Nephron progenitor cell (in vitro differentiated cells): ENCODE data around the gene BABAM2.
A peak's percentile ranks its signal among the peaks of the same experiment; 100 is the strongest.

Source experiments
- DNase-seq: peaks from one replicate; pipeline ENCODE4 v3.0.0; 2021
- H3K27ac Mint-ChIP-seq: 2 replicates; pipeline ENCODE4 v1.8.0; 2021; ENCODE audit warnings: mild to moderate bottlenecking, moderate library complexity, mixed read lengths
- H3K27me3 Mint-ChIP-seq: 2 replicates; pipeline ENCODE4 v1.8.0; 2021; ENCODE audit warnings: mild to moderate bottlenecking, low read depth, mixed read lengths; ENCODE audit not compliant: poor library complexity
- H3K36me3 Mint-ChIP-seq: 2 replicates; pipeline ENCODE4 v1.8.0; 2021; ENCODE audit warnings: low read depth, mixed read lengths
- H3K4me1 Mint-ChIP-seq: 2 replicates; pipeline ENCODE4 v1.8.0; 2021; ENCODE audit warnings: mixed read lengths
- H3K4me3 Mint-ChIP-seq: 2 replicates; pipeline ENCODE4 v1.8.0; 2021; ENCODE audit warnings: mild to moderate bottlenecking, moderate library complexity, mixed read lengths
- H3K9me3 Mint-ChIP-seq: 2 replicates; pipeline ENCODE4 v1.8.0; 2021; ENCODE audit warnings: mild to moderate bottlenecking, moderate library complexity, mixed read lengths
- TF ChIP-seq, protein P1 (sequence below): fragments of 200-600 bp; sonication (generic); IDR thresholded peaks from 2 replicates; pipeline ENCODE4 v1.5.0; 2021; ENCODE audit warnings: antibody characterized with exemption

BABAM2 gene

DNA sequence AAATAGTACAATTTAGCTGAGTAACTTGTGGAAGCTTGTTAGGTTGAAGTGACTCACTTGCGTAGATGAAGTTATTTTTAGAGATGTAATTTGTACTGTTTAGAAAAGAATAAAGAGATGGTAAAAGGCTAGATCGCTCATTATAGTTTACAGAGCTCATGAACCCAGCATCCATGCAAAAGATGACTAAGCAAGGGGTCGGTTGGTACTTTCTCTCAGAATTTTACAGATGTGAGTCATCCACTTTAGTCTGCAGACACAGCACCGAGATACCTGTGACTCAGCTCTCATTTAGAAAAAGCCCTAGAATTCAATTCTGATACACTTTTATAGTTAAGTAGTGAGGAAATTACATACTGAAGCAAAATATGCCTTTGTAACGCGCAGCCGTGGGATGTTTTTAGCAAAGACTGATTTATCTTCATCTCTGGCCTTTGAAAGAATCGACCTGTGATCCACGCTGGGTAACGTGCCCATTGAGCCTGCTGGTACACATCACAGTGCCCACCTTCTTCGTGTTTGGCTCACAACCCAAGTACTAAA, 385.6 kb downstream of the BABAM2 start:
- no peak overlapping the region for H3K27ac Mint-ChIP-seq
- H3K36me3 Mint-ChIP-seq: no peaks in the 10 kb centered on the region
- peaks cover 7% of the 10 kb centered on the region for H3K4me1 Mint-ChIP-seq
- H3K4me3 Mint-ChIP-seq: no peak overlapping the region
- H3K9me3 Mint-ChIP-seq: no peaks in the 10 kb centered on the region
- H3K27me3 Mint-ChIP-seq: no peaks in the 10 kb centered on the region
- TF ChIP-seq, protein P1, sequence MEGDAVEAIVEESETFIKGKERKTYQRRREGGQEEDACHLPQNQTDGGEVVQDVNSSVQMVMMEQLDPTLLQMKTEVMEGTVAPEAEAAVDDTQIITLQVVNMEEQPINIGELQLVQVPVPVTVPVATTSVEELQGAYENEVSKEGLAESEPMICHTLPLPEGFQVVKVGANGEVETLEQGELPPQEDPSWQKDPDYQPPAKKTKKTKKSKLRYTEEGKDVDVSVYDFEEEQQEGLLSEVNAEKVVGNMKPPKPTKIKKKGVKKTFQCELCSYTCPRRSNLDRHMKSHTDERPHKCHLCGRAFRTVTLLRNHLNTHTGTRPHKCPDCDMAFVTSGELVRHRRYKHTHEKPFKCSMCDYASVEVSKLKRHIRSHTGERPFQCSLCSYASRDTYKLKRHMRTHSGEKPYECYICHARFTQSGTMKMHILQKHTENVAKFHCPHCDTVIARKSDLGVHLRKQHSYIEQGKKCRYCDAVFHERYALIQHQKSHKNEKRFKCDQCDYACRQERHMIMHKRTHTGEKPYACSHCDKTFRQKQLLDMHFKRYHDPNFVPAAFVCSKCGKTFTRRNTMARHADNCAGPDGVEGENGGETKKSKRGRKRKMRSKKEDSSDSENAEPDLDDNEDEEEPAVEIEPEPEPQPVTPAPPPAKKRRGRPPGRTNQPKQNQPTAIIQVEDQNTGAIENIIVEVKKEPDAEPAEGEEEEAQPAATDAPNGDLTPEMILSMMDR: no peak
- no peak for DNase-seq

DNA sequence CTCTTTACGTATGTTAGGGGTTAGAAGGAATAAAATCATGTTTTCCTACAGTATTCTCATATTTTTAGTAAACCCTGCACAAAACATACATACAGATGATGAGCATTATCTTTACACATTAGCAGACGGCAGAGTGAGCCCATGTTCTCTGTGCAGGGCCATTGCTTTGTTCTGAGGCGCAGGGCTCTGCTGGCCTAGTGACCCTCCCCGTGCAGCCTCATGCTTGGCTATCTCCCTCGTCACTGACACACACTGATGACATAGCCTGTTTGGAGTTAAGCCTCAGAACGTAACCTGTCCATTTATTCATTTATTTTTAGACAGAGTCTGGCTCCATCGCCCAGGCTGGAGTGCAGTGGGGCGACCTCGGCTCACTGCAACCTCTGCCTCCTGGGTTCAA, 386.3 kb downstream of the BABAM2 start:
- H3K27me3 Mint-ChIP-seq: no peaks in the 10 kb centered on the region
- TF ChIP-seq, protein P1: no peak
- DNase-seq: no peak
- H3K4me1 Mint-ChIP-seq: peaks cover 9% of the 10 kb centered on the region
- no peak overlapping the region for H3K27ac Mint-ChIP-seq
- H3K4me3 Mint-ChIP-seq: no peak overlapping the region
- no peaks in the 10 kb centered on the region for H3K36me3 Mint-ChIP-seq
- H3K9me3 Mint-ChIP-seq: no peaks in the 10 kb centered on the region

DNA sequence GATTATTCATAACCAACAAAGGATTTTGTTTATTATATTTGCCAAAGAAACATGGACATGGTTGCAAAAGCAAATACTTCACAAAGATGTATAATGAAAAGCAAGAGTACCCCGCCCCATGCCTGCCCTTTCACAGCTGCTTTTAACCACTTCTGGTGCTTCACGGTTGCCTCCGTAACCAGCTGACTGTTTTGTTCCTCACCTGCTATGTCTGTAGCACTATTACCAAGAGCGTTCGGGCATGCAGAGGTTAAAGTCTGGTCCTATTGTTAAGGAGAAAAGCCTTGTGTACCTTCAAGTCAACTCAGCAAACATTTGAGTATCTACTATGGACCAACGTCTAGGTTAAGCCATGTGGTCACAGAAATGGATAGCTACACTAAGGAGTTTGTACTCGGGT, 386.9 kb downstream of the BABAM2 start:
- Mint-ChIP-seq H3K4me1 (peaks cover 15% of the 10 kb centered on the region), H3K27ac (peak overlapping the region; percentile 31), H3K9me3 (no peaks in the 10 kb centered on the region), H3K4me3 (no peak overlapping the region), H3K27me3 (no peaks in the 10 kb centered on the region), H3K36me3 (no peaks in the 10 kb centered on the region)
- TF ChIP-seq, protein P1: no peak
- DNase-seq: no peak

DNA sequence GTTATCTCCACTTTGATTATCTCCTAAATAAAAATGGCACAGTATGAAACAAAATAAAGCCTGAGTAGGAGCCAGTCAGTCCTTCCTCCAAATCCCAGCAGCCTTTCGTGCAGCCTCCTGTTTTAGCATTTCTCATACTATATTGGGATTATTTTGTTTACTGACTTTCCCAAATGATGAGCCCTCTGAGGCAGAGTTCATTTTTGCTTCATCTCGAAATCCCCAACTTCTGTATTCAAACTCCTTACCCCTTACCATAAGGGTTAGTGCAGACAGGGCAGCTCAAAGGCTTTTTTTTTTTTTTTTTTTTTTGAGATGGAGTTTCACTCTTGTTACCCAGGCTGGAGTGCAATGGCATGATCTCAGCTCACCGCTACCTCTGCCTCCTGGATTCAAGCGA, 388.8 kb downstream of the BABAM2 start:
- H3K4me3 Mint-ChIP-seq: no peak overlapping the region
- H3K4me1 Mint-ChIP-seq: peaks cover 9% of the 10 kb centered on the region
- DNase-seq: no peak
- no peak overlapping the region for H3K27ac Mint-ChIP-seq
- TF ChIP-seq, protein P1: no peak
- H3K9me3 Mint-ChIP-seq: no peaks in the 10 kb centered on the region
- H3K36me3 Mint-ChIP-seq: no peaks in the 10 kb centered on the region
- H3K27me3 Mint-ChIP-seq: no peaks in the 10 kb centered on the region

DNA sequence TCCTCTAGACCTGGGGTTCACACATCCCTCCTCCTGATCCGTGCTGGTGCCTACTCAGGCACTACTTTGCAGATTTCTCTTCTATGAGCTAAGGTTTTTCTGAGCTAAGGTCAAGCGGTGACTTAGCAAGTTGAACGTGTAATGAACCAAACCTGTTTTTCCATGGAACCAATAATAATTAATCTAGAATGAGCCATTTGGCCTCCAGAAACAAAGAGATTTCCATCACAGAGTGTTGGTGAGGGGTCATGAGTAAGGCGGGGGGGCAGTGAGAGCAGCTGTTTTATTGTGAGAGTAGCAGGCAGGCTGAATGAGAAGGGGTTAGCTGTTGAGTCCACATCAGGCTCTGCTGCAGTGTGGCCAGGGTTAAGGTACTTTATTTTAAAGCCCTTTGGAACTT, 390.1 kb downstream of the BABAM2 start:
- Mint-ChIP-seq H3K27me3 (no peaks in the 10 kb centered on the region), H3K4me3 (no peak overlapping the region), H3K4me1 (peaks cover 8% of the 10 kb centered on the region), H3K36me3 (no peaks in the 10 kb centered on the region), H3K9me3 (no peaks in the 10 kb centered on the region), H3K27ac (no peak overlapping the region)
- DNase-seq: no peak
- TF ChIP-seq, protein P1: no peak

DNA sequence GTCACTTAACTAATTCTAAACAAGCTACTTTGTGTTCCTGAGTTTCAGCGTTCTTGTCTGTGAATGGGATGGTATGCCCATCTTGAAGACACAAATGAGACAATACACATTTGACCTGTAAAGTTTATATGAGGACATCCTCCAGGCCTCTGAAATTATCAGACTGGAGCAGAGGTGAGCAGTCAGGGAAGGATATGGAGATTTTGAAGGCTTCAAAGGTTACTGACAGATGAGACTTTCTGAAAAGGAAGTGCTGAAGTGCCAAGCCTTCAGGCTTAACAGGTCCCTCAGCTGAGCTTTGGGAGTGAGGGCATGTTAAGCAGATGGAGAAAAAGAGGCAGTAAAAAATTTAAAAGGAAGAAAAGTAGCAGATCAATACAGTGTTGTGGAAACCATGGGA, 391.2 kb downstream of the BABAM2 start:
- H3K9me3 Mint-ChIP-seq: no peaks in the 10 kb centered on the region
- H3K36me3 Mint-ChIP-seq: no peaks in the 10 kb centered on the region
- TF ChIP-seq, protein P1: no peak
- H3K4me1 Mint-ChIP-seq: peaks cover 14% of the 10 kb centered on the region
- H3K27me3 Mint-ChIP-seq: no peaks in the 10 kb centered on the region
- no peak overlapping the region for H3K27ac Mint-ChIP-seq
- no peak for DNase-seq
- no peak overlapping the region for H3K4me3 Mint-ChIP-seq
